Stomach (tissue), 4 donors: Measurements from ENCODE around the gene LTB4R.

Experiments used
- CTCF ChIP-seq, 7 experiments: fragments of 450-650 bp in 4 of 7; fragments of 200-600 bp in 3 of 7; sonication (generic) in 3 of 7; IDR thresholded peaks; one replicate each; pipeline ENCODE4 v1.5.1; 2016 to 2019; ENCODE audit warnings: antibody characterized with exemption in 7 of 7, control low read depth in 2 of 7, mild to moderate bottlenecking in 1 of 7
- EP300 ChIP-seq: sonication (generic); formaldehyde crosslinking; IDR thresholded peaks from one replicate; pipeline ENCODE4 v1.6.1; 2017; ENCODE audit warnings: antibody characterized with exemption
- POLR2A ChIP-seq, 4 donors: fragments of 450-650 bp; IDR thresholded peaks; one replicate each; pipeline ENCODE4 v1.6.1; 2016; ENCODE audit warnings: antibody characterized with exemption in 4 of 4, control low read depth in 2 of 4, mild to moderate bottlenecking in 1 of 4, moderate library complexity in 1 of 4

- TF ChIP-seq POLR2A (IDR thresholded peaks at IDR 0.05) (no peak), CTCF (IDR thresholded peaks at IDR 0.05) (no peak), EP300 (no peak)
Observed at GRCh38 chr14:24356208-24356607, 44.9 kb downstream of the LTB4R start.
